GM12878 (cell line): Measurements from ENCODE around the gene AP3B2. TPM values are rescaled to one million over a fixed set of nuclear protein-coding genes. Genes with fewer than 3 reads are reported as not detected.
A peak's percentile ranks its signal among the peaks of the same experiment; 100 is the strongest.

Experiments
- ATAC-seq: fragments of 200-7000 bp; cut with Tn5 transposase; 3 replicates; pipeline ENCODE4 v1.9.1; 2020; ENCODE audit warnings: mild to moderate bottlenecking, moderate library complexity
- BruUV-seq: library from RNA; stranded (reverse); fragments of 400-500 nt; replicated peaks from 2 replicates; lab custom pipeline; 2021; lab: Mats Ljungman, UMichigan
- CTCF ChIA-PET: fragments of 300-600 bp; sonication (Branson Sonifier 250); formaldehyde crosslinking; extraction: SDS; loops from one replicate; lab custom pipeline; 2021; ENCODE audit warnings: inconsistent platforms; lab: Yijun Ruan, JAX
- POLR2A ChIA-PET: fragments of 350-600 bp; formaldehyde crosslinking; extraction: SDS; loops from one replicate; lab custom pipeline; 2021; ENCODE audit warnings: inconsistent platforms; lab: Charles Lee
- RAD21 ChIA-PET: fragments of 300-600 bp; sonication (Branson Sonifier 250); formaldehyde crosslinking; loops from one replicate; lab custom pipeline; 2023; ENCODE audit warnings: antibody characterized with exemption; ENCODE audit not compliant: unreplicated experiment; lab: Charles Lee
- SMC1A ChIA-PET: fragments of 300-600 bp; sonication (Branson Sonifier 250); formaldehyde crosslinking; loops from one replicate; lab custom pipeline; 2023; ENCODE audit not compliant: unreplicated experiment, uncharacterized antibody; lab: Charles Lee
- DNase-seq: peaks from one replicate; pipeline ENCODE4 v3.0.0-alpha.2; 2011; ENCODE audit warnings: low read depth, low spot score
- FAIRE-seq: peaks from 3 replicates; lab custom pipeline; 2011; peaks lifted over from hg19 to GRCh38; lab: Jason Lieb, UNC
- H2AFZ ChIP-seq: 2 replicates; pipeline ENCODE4 v1.6.0; 2011; ENCODE audit warnings: low read depth, low read length, control low read depth; ENCODE audit not compliant: control insufficient read depth
- H3K27ac ChIP-seq: 2 replicates; pipeline ENCODE4 v1.5.1; 2011; ENCODE audit warnings: control low read depth; ENCODE audit not compliant: control insufficient read depth, insufficient read depth
- H3K27me3 ChIP-seq, 2 experiments: replicated peaks in 1 of 2; 2 replicates each; pipeline versions ENCODE4 v1.6.0 to v1.6.1; 2011; ENCODE audit warnings: low read length in 1 of 2; ENCODE audit not compliant: control insufficient read depth in 2 of 2, insufficient read depth in 2 of 2
- H3K36me3 ChIP-seq, 2 experiments: 2 replicates each; pipeline ENCODE4 v1.5.1; 2011; ENCODE audit warnings: low read length in 1 of 2; ENCODE audit not compliant: control insufficient read depth in 2 of 2, insufficient read depth in 2 of 2
- H3K4me1 ChIP-seq: 2 replicates; pipeline ENCODE4 v1.6.1; 2011; ENCODE audit warnings: mild to moderate bottlenecking, low read length, moderate library complexity, mixed read lengths; ENCODE audit not compliant: control insufficient read depth, insufficient read depth
- H3K4me2 ChIP-seq: 2 replicates; pipeline ENCODE4 v1.6.0; 2011; ENCODE audit warnings: control low read depth; ENCODE audit not compliant: control insufficient read depth, insufficient read depth
- H3K4me3 ChIP-seq: fragments of 200-600 bp; sonication (generic); 2 replicates; pipeline ENCODE4 v1.5.1; 2016
- H3K79me2 ChIP-seq: 2 replicates; pipeline ENCODE4 v1.6.0; 2011; ENCODE audit warnings: low read length; ENCODE audit not compliant: control insufficient read depth, insufficient read depth
- H3K9ac ChIP-seq: 2 replicates; pipeline ENCODE4 v1.8.0; 2011; ENCODE audit warnings: low read length, control low read depth, mixed read lengths; ENCODE audit not compliant: control insufficient read depth, insufficient read depth
- H3K9me3 ChIP-seq: replicated peaks from 3 replicates; pipeline ENCODE4 v1.5.1; 2011; ENCODE audit warnings: mild to moderate bottlenecking, low read length; ENCODE audit not compliant: control insufficient read depth, insufficient read depth
- H4K20me1 ChIP-seq: 2 replicates; pipeline ENCODE4 v1.6.0; 2011; ENCODE audit not compliant: control insufficient read depth, insufficient read depth
- ASH2L ChIP-seq: fragments of 300-600, 200-600 bp; sonication (generic); IDR thresholded peaks from 2 replicates; pipeline ENCODE4 v1.6.1; 2017; ENCODE audit warnings: low read depth, mild to moderate bottlenecking, borderline replicate concordance
- BCL11A ChIP-seq: IDR thresholded peaks from 2 replicates; pipeline ENCODE4 v1.6.1; 2011; ENCODE audit warnings: low read depth, low read length
- BMI1 ChIP-seq: fragments of 450-650 bp; IDR thresholded peaks from 2 replicates; pipeline ENCODE4 v1.6.1; 2016; ENCODE audit warnings: mild to moderate bottlenecking, moderate library complexity, borderline replicate concordance
- CBX3 ChIP-seq: fragments of 200-600 bp; sonication (generic); IDR thresholded peaks from 2 replicates; pipeline ENCODE4 v1.6.1; 2016; ENCODE audit warnings: low read depth, borderline replicate concordance
- CBX5 ChIP-seq: sonication (generic); IDR thresholded peaks from 2 replicates; pipeline ENCODE4 v1.6.1; 2016; ENCODE audit warnings: low read depth, moderate library complexity, mild to moderate bottlenecking, inconsistent platforms
- ESRRA ChIP-seq: IDR thresholded peaks from 2 replicates; pipeline ENCODE4 v1.6.1; 2012; ENCODE audit warnings: mild to moderate bottlenecking, low read length, improper control_type of control experiment
- EZH2 ChIP-seq: IDR thresholded peaks from 2 replicates; pipeline ENCODE4 v1.6.1; 2012; ENCODE audit warnings: low read depth, mild to moderate bottlenecking, control low read depth, inconsistent platforms, low read length, borderline replicate concordance; ENCODE audit not compliant: control insufficient read depth
- KAT2A ChIP-seq: conservative IDR thresholded peaks from 2 replicates; pipeline ENCODE4 v1.6.1; 2011; ENCODE audit warnings: low read depth, low read length; ENCODE audit not compliant: control insufficient read depth
- NFYB ChIP-seq: IDR thresholded peaks from 2 replicates; pipeline ENCODE4 v1.6.1; 2011; ENCODE audit warnings: low read depth, mild to moderate bottlenecking, low read length, improper control_type of control experiment, moderate library complexity; ENCODE audit not compliant: insufficient read depth
- NR2C2 ChIP-seq: IDR thresholded peaks from 2 replicates; pipeline ENCODE4 v1.6.1; 2011; ENCODE audit warnings: borderline replicate concordance, low read depth; ENCODE audit not compliant: control insufficient read depth, insufficient read length
- RCOR1 ChIP-seq: conservative IDR thresholded peaks from 2 replicates; pipeline ENCODE4 v1.6.1; 2012; ENCODE audit warnings: low read depth, low read length, improper control_type of control experiment
- SMARCA5 ChIP-seq: fragments of 450-650 bp; IDR thresholded peaks from 2 replicates; pipeline ENCODE4 v1.6.1; 2017; ENCODE audit warnings: mild to moderate bottlenecking
- STAT1 ChIP-seq: fragments of 450-650 bp; conservative IDR thresholded peaks from 2 replicates; pipeline ENCODE4 v1.6.1; 2014; ENCODE audit warnings: antibody characterized with exemption, mild to moderate bottlenecking
- TCF7 ChIP-seq: IDR thresholded peaks from 2 replicates; pipeline ENCODE4 v1.6.1; 2014; ENCODE audit warnings: antibody characterized with exemption, borderline replicate concordance
- WRNIP1 ChIP-seq: IDR thresholded peaks from 2 replicates; pipeline ENCODE4 v1.6.1; 2011; ENCODE audit warnings: low read depth, low read length, improper control_type of control experiment, borderline replicate concordance
- ZSCAN29 ChIP-seq: fragments of 450-650 bp; IDR thresholded peaks from 2 replicates; pipeline ENCODE4 v1.6.1; 2017; ENCODE audit warnings: mild to moderate bottlenecking, moderate library complexity
- WGBS: methylation state at CpG from one replicate; pipeline ENCODE4 v1.1.6; 2016; ENCODE audit warnings: low lambda C conversion rate; ENCODE audit not compliant: insufficient replicate concordance, insufficient coverage; ENCODE audit errors: missing lambda C conversion rate; 5-methylcytosine and 5-hydroxymethylcytosine counted together
- in situ Hi-C: fragments of 300-500 bp; cut with MboI; formaldehyde crosslinking; loops from 9 replicates; pipeline ENCODE4 v1.14.3; 2018; ENCODE audit warnings: mixed read lengths
- intact Hi-C: fragments of 100-400 bp; cut with micrococcal nuclease; formaldehyde crosslinking; loops from one replicate; pipeline ENCODE4 v1.14.2; 2022; ENCODE audit not compliant: unreplicated experiment
- polyA plus RNA-seq, 11 experiments: library from polyadenylated mRNA; depleted of rRNA in 4 of 11; unstranded in 6 of 11; stranded (reverse) in 5 of 11; fragments of >200 nt; fragmentation: Nextera tagmentation in 4 of 11; fragmentation: Illumina TruSeq in 1 of 11; extraction: Ambion mirVana in 4 of 11; extraction: Trizol in 1 of 11; gene quantifications; 1 replicate in 1 of 11; 2 replicates in 10 of 11; pipeline versions ENCODE4 v1.2.1 to v1.2.3, GENCODE V29; 2011 to 2016; ENCODE audit warnings: inconsistent platforms in 2 of 11, missing spikeins in 2 of 11, low read depth in 1 of 11
- total RNA-seq, 4 experiments: library from RNA; depleted of rRNA in 3 of 4; stranded (reverse); fragments of >200 nt in 3 of 4; fragmentation: Illumina TruSeq in 1 of 4; extraction: Trizol in 1 of 4; gene quantifications; 2 replicates each; pipeline versions ENCODE4 v1.2.1 to v1.2.3, GENCODE V29; 2013 to 2021
- TF ChIP-seq, protein P1 (sequence below): IDR thresholded peaks from 2 replicates; pipeline ENCODE4 v1.6.1; 2012; ENCODE audit warnings: low read depth, low read length, improper control_type of control experiment
- TF ChIP-seq, protein P2 (sequence below): fragments of 450-650 bp; IDR thresholded peaks from 2 replicates; pipeline ENCODE4 v1.6.1; 2014; ENCODE audit warnings: mild to moderate bottlenecking
- TF ChIP-seq, protein P3 (sequence below): fragments of 450-650 bp; IDR thresholded peaks from 2 replicates; pipeline ENCODE4 v1.6.1; 2017; ENCODE audit warnings: low read depth, mild to moderate bottlenecking, moderate library complexity
- TF ChIP-seq, protein P4 (sequence below), 3 experiments: IDR thresholded peaks in 2 of 3; conservative IDR thresholded peaks in 1 of 3; 2 replicates each; pipeline ENCODE4 v1.5.1; 2011; ENCODE audit warnings: low read depth in 3 of 3, low read length in 3 of 3, mild to moderate bottlenecking in 3 of 3, control low read depth in 2 of 3, moderate library complexity in 2 of 3, inconsistent platforms in 1 of 3, mixed read lengths in 1 of 3; ENCODE audit not compliant: control insufficient read depth in 2 of 3, insufficient read depth in 1 of 3; ENCODE audit errors: extremely low read depth in 1 of 3

AP3B2 gene
- total and polyA plus RNA-seq, 10 of the 15 experiments (the other 5 are each of a cell fraction or from before 2014, with no cell fraction given), result not detected

DNA sequence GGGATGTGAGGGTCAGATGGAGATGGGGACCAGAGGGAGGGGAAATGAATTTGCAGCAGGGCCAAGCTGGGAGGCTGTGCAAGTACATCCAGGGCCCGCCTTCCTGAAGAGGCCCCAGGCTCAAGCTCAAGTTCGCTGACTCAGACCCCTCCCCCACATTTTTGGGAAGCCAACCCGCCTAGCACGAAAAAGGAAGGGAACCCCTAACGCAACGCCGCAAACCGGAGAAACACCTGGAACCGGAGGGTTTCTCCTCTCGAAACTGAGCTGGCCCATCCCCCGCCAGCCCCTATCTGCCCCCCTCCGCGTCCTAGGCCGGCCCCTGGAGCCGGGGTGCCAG is 624 bp downstream of the AP3B2 start:
- SMC1A ChIA-PET, result interaction anchor here (0.9 kb wide), 1 partner anchor 24 kb away, joined by 3 read pairs; no protein-coding TSS in a partner anchor
- Histone ChIP-seq H3K36me3 (no peaks in the 10 kb centered on the region), H3K79me2 (no peaks in the 10 kb centered on the region), H3K9me3 (no peaks in the 10 kb centered on the region), H3K27me3 (no peaks in the 10 kb centered on the region; a peak in 2 of 4 replicates), H3K27ac (no peak overlapping the region), H3K4me3 (no peak overlapping the region), H2AFZ (no peak overlapping the region), H3K9ac (no peak overlapping the region), H3K4me1 (0 out of 2 replicates have a peak, but pooled peaks cover 4% of the 10 kb centered on the region), H3K4me2 (peak overlapping the region; percentile 93), H4K20me1 (no peaks in the 10 kb centered on the region)
- DNase-seq (no peak), FAIRE-seq (no peak), ATAC-seq (no peak)
- CTCF ChIA-PET, result no interaction called here
- RAD21 ChIA-PET, result no interaction called here
- BruUV-seq, result no TSS peak
- WGBS, result 8% methylated on average over 14 of the region's 15 CpGs
- in situ Hi-C loops (no loop called here), intact Hi-C loops (no loop called here)
- TF ChIP-seq, protein P1, sequence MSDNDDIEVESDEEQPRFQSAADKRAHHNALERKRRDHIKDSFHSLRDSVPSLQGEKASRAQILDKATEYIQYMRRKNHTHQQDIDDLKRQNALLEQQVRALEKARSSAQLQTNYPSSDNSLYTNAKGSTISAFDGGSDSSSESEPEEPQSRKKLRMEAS, result no peak
- TF ChIP-seq SMARCA5 (no peak), NR2C2 (no peak), NFYB (no peak), ESRRA (no peak), STAT1 (no peak), ZSCAN29 (no peak), ASH2L (no peak), EZH2 (no peak), WRNIP1 (no peak), RCOR1 (no peak), CBX3 (no peak), KAT2A (no peak), BCL11A (no peak), BMI1 (no peak), TCF7 (no peak), CBX5 (no peak)
- TF ChIP-seq, protein P2, sequence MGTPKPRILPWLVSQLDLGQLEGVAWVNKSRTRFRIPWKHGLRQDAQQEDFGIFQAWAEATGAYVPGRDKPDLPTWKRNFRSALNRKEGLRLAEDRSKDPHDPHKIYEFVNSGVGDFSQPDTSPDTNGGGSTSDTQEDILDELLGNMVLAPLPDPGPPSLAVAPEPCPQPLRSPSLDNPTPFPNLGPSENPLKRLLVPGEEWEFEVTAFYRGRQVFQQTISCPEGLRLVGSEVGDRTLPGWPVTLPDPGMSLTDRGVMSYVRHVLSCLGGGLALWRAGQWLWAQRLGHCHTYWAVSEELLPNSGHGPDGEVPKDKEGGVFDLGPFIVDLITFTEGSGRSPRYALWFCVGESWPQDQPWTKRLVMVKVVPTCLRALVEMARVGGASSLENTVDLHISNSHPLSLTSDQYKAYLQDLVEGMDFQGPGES, result no peak
- TF ChIP-seq, protein P3, sequence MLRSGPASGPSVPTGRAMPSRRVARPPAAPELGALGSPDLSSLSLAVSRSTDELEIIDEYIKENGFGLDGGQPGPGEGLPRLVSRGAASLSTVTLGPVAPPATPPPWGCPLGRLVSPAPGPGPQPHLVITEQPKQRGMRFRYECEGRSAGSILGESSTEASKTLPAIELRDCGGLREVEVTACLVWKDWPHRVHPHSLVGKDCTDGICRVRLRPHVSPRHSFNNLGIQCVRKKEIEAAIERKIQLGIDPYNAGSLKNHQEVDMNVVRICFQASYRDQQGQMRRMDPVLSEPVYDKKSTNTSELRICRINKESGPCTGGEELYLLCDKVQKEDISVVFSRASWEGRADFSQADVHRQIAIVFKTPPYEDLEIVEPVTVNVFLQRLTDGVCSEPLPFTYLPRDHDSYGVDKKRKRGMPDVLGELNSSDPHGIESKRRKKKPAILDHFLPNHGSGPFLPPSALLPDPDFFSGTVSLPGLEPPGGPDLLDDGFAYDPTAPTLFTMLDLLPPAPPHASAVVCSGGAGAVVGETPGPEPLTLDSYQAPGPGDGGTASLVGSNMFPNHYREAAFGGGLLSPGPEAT, result no peak
- TF ChIP-seq, protein P4, sequence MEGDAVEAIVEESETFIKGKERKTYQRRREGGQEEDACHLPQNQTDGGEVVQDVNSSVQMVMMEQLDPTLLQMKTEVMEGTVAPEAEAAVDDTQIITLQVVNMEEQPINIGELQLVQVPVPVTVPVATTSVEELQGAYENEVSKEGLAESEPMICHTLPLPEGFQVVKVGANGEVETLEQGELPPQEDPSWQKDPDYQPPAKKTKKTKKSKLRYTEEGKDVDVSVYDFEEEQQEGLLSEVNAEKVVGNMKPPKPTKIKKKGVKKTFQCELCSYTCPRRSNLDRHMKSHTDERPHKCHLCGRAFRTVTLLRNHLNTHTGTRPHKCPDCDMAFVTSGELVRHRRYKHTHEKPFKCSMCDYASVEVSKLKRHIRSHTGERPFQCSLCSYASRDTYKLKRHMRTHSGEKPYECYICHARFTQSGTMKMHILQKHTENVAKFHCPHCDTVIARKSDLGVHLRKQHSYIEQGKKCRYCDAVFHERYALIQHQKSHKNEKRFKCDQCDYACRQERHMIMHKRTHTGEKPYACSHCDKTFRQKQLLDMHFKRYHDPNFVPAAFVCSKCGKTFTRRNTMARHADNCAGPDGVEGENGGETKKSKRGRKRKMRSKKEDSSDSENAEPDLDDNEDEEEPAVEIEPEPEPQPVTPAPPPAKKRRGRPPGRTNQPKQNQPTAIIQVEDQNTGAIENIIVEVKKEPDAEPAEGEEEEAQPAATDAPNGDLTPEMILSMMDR (IDR thresholded peaks at IDR 0.05 in 2 of 3, conservative IDR thresholded peaks at IDR 0.05 in 1 of 3; ENCODE audit: control insufficient read depth in 2 of 3, extremely low read depth in 1 of 3, insufficient read depth in 1 of 3, low read depth in 3 of 3, low read length in 3 of 3), result no peak
- POLR2A ChIA-PET, result no interaction called here
